Bronchial epithelial cell (primary cell): ENCODE data around the gene TPSAB1. TPM values are rescaled to one million over a fixed set of nuclear protein-coding genes. Genes with fewer than 3 reads are reported as not detected.

Experiments
- DNase-seq: peaks from one replicate; pipeline ENCODE4 v3.0.0-alpha.2; 2010; ENCODE audit warnings: low read depth
- FAIRE-seq: peaks from 2 replicates; lab custom pipeline; 2011; peaks lifted over from hg19 to GRCh38; lab: Jason Lieb, UNC
- H3K27me3 ChIP-seq: 2 replicates; pipeline ENCODE4 v1.5.1; 2011; ENCODE audit warnings: low read length; ENCODE audit not compliant: control insufficient read depth, insufficient read depth
- H3K36me3 ChIP-seq: 2 replicates; pipeline ENCODE4 v1.5.1; 2011; ENCODE audit warnings: low read length; ENCODE audit not compliant: control insufficient read depth, insufficient read depth
- H3K4me3 ChIP-seq: 2 replicates; pipeline ENCODE4 v1.5.1; 2011; ENCODE audit warnings: mild to moderate bottlenecking, low read depth, low read length, control low read depth
- total RNA-seq: library from RNA; depleted of rRNA; stranded (reverse); fragments of >200 nt; gene quantifications from 2 replicates; pipeline ENCODE4 v1.2.1, GENCODE V29; 2014
- TF ChIP-seq, protein P1 (sequence below): IDR thresholded peaks from 2 replicates; pipeline ENCODE4 v1.5.1; 2011; ENCODE audit warnings: mild to moderate bottlenecking, moderate library complexity, low read length, control low read depth, inconsistent platforms; ENCODE audit not compliant: insufficient read depth, severe bottlenecking

The TPSAB1 gene
- total RNA-seq, 1 donor from 2014 or later: not detected

GRCh38 chr16:1200014-1200627, 40.4 kb upstream of the TPSAB1 start:
- H3K27me3 ChIP-seq: no peaks in the 10 kb centered on the region
- DNase-seq (no peak), FAIRE-seq (no peak)
- H3K4me3 ChIP-seq: no peak overlapping the region
- H3K36me3 ChIP-seq: no peaks in the 10 kb centered on the region
- TF ChIP-seq, protein P1, sequence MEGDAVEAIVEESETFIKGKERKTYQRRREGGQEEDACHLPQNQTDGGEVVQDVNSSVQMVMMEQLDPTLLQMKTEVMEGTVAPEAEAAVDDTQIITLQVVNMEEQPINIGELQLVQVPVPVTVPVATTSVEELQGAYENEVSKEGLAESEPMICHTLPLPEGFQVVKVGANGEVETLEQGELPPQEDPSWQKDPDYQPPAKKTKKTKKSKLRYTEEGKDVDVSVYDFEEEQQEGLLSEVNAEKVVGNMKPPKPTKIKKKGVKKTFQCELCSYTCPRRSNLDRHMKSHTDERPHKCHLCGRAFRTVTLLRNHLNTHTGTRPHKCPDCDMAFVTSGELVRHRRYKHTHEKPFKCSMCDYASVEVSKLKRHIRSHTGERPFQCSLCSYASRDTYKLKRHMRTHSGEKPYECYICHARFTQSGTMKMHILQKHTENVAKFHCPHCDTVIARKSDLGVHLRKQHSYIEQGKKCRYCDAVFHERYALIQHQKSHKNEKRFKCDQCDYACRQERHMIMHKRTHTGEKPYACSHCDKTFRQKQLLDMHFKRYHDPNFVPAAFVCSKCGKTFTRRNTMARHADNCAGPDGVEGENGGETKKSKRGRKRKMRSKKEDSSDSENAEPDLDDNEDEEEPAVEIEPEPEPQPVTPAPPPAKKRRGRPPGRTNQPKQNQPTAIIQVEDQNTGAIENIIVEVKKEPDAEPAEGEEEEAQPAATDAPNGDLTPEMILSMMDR: no peak

- H3K27me3 ChIP-seq: no peaks in the 10 kb centered on the region
- no peak for FAIRE-seq
- H3K36me3 ChIP-seq: no peaks in the 10 kb centered on the region
- DNase-seq: no peak
- TF ChIP-seq, protein P1: no peak
- no peak overlapping the region for H3K4me3 ChIP-seq
Observed at GRCh38 chr16:1201444-1201843, 39.1 kb upstream of the TPSAB1 start.

- TF ChIP-seq, protein P1: no peak
- Histone ChIP-seq H3K4me3 (no peak overlapping the region), H3K27me3 (no peaks in the 10 kb centered on the region), H3K36me3 (no peaks in the 10 kb centered on the region)
- FAIRE-seq (no peak), DNase-seq (no peak)
Observed at GRCh38 chr16:1202274-1202673, 38.2 kb upstream of the TPSAB1 start.

DNA sequence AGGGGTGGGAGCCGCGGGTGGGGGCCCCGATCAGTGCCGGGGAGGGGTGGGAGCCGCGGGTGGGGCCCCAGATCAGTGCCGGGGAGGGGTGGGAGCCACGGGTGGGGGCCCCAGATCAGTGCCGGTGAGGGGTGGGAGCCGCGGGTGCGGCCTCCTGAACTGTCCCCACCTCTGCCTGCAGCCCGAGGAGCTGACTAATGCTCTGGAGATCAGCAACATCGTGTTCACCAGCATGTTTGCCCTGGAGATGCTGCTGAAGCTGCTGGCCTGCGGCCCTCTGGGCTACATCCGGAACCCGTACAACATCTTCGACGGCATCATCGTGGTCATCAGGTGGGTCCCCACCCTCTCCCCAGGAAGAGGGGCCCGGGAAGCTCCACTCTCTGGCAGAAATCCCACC, 35.6 kb upstream of the TPSAB1 start:
- no peak for DNase-seq

GRCh38 chr16:1206326-1206725, 34.2 kb upstream of the TPSAB1 start:
- Histone ChIP-seq H3K27me3 (no peaks in the 10 kb centered on the region), H3K36me3 (no peaks in the 10 kb centered on the region), H3K4me3 (no peak overlapping the region)
- FAIRE-seq: no peak
- no peak for DNase-seq
- TF ChIP-seq, protein P1: no peak

More for the DNA sequence above, 35.6 kb upstream of the TPSAB1 start:
- FAIRE-seq: no peak
- Histone ChIP-seq H3K36me3 (no peaks in the 10 kb centered on the region), H3K4me3 (no peak overlapping the region), H3K27me3 (no peaks in the 10 kb centered on the region)
- TF ChIP-seq, protein P1: no peak

- TF ChIP-seq, protein P1: no peak
- FAIRE-seq (no peak), DNase-seq (no peak)
- Histone ChIP-seq H3K27me3 (no peaks in the 10 kb centered on the region), H3K4me3 (no peak overlapping the region), H3K36me3 (no peaks in the 10 kb centered on the region)
Observed at GRCh38 chr16:1206786-1207185, 33.7 kb upstream of the TPSAB1 start.
